GM21825 (cell line): ENCODE measurements around the gene AMH.
A peak's percentile ranks its signal among the peaks of the same experiment; 100 is the strongest.

ENCODE experiments used
- ATAC-seq: cut with Tn5 transposase; IDR thresholded peaks from one replicate; pipeline ENCODE4 v1.9.1; 2021; ENCODE audit warnings: mild to moderate bottlenecking, moderate library complexity; ENCODE audit not compliant: unreplicated experiment

AMH gene

GRCh38 chr19:2248136-2249009 is 750 bp upstream of the AMH start:
- ATAC-seq, result no peak

GRCh38 chr19:2249880-2250765 is 1.0 kb downstream of the AMH start:
- ATAC-seq, result no peak

GRCh38 chr19:2250766-2251105 is 1.6 kb downstream of the AMH start:
- no peak for ATAC-seq

- ATAC-seq, result no peak
Observed at GRCh38 chr19:2251106-2252054, 2.3 kb downstream of the AMH start.

- no peak for ATAC-seq
Observed at GRCh38 chr19:2252055-2252796, 3.1 kb downstream of the AMH start.

GRCh38 chr19:2252797-2253105 is 3.6 kb downstream of the AMH start:
- ATAC-seq, result no peak

GRCh38 chr19:2253106-2254063 is 4.3 kb downstream of the AMH start:
- ATAC-seq, result no peak

GRCh38 chr19:2254064-2254872 is 5.1 kb downstream of the AMH start:
- ATAC-seq, result no peak

- no peak for ATAC-seq
Observed at GRCh38 chr19:2255112-2255845, 6.2 kb downstream of the AMH start.

- no peak for ATAC-seq
Observed at GRCh38 chr19:2255982-2256685, 7.0 kb downstream of the AMH start, which contains the start of gene JSRP1. TSS of gene JSRP1 (minus strand) at chr19:2256417. CDS start at chr19:2255314, 1,103 bp downstream.

GRCh38 chr19:2259336-2259735 is 10.2 kb downstream of the AMH start:
- no peak for ATAC-seq

GRCh38 chr19:2260341-2260805 is 11.2 kb downstream of the AMH start:
- no peak for ATAC-seq

- no peak for ATAC-seq
Observed at GRCh38 chr19:2261438-2262172, 12.5 kb downstream of the AMH start.

- ATAC-seq, result peak; percentile 28
Observed at GRCh38 chr19:2266183-2266993, 17.3 kb downstream of the AMH start.

GRCh38 chr19:2268480-2268830 is 19.3 kb downstream of the AMH start:
- no peak for ATAC-seq
